Effector CD4-positive, alpha-beta T cell (primary cell): ENCODE measurements around the gene CACNB4.

Source experiments
- DNase-seq: peaks from one replicate; pipeline ENCODE4 v3.0.0-alpha.2; 2020

CACNB4 gene

GRCh38 chr2:152086231-152086630 lies 12.6 kb downstream of the CACNB4 start:
- no peak for DNase-seq

- no peak for DNase-seq
These were observed 14.8 kb downstream of the CACNB4 start for GRCh38 chr2:152084076-152084475.

GRCh38 chr2:152083202-152083875 lies 15.5 kb downstream of the CACNB4 start:
- no peak for DNase-seq

- no peak for DNase-seq
These were observed 20.2 kb downstream of the CACNB4 start for GRCh38 chr2:152078662-152079061.

- DNase-seq = no peak
These were observed 20.8 kb downstream of the CACNB4 start for GRCh38 chr2:152078023-152078422.

GRCh38 chr2:152075461-152076050 lies 23.3 kb downstream of the CACNB4 start:
- no peak for DNase-seq

- DNase-seq = no peak
These were observed 26.8 kb downstream of the CACNB4 start for GRCh38 chr2:152072011-152072410.

GRCh38 chr2:152071518-152071917 lies 27.3 kb downstream of the CACNB4 start:
- DNase-seq = no peak

GRCh38 chr2:152071092-152071491 lies 27.8 kb downstream of the CACNB4 start:
- no peak for DNase-seq

GRCh38 chr2:152068226-152068625 lies 30.6 kb downstream of the CACNB4 start:
- DNase-seq = no peak

GRCh38 chr2:152067823-152068222 lies 31.0 kb downstream of the CACNB4 start:
- DNase-seq = no peak

GRCh38 chr2:152065945-152066344 lies 32.9 kb downstream of the CACNB4 start:
- DNase-seq = no peak

- no peak for DNase-seq
These were observed 34.8 kb downstream of the CACNB4 start for GRCh38 chr2:152064001-152064400.

GRCh38 chr2:152063325-152063924 lies 35.4 kb downstream of the CACNB4 start:
- no peak for DNase-seq

GRCh38 chr2:152062125-152063091 lies 36.4 kb downstream of the CACNB4 start:
- DNase-seq = no peak

GRCh38 chr2:152061383-152061782 lies 37.5 kb downstream of the CACNB4 start:
- no peak for DNase-seq

- DNase-seq = no peak
These were observed 40.2 kb downstream of the CACNB4 start for GRCh38 chr2:152058655-152059054.

- no peak for DNase-seq
These were observed 42.4 kb downstream of the CACNB4 start for GRCh38 chr2:152056418-152056817.

GRCh38 chr2:152055366-152056108 lies 43.3 kb downstream of the CACNB4 start:
- no peak for DNase-seq

- DNase-seq = no peak
These were observed 44.3 kb downstream of the CACNB4 start for GRCh38 chr2:152054593-152054992.

GRCh38 chr2:152051436-152051835 lies 47.4 kb downstream of the CACNB4 start:
- no peak for DNase-seq

GRCh38 chr2:152050915-152051314 lies 47.9 kb downstream of the CACNB4 start:
- no peak for DNase-seq
